ENCODE data around the gene SFXN3. TPM values are rescaled to one million over a fixed set of nuclear protein-coding genes. Genes with fewer than 3 reads are reported as not detected.

SFXN3 gene
- total and polyA plus RNA-seq, 2 of the 13 experiments (the other 11 are each of a cell fraction or from before 2014, with no cell fraction given), result 16.8 to 71.5 TPM

DNA sequence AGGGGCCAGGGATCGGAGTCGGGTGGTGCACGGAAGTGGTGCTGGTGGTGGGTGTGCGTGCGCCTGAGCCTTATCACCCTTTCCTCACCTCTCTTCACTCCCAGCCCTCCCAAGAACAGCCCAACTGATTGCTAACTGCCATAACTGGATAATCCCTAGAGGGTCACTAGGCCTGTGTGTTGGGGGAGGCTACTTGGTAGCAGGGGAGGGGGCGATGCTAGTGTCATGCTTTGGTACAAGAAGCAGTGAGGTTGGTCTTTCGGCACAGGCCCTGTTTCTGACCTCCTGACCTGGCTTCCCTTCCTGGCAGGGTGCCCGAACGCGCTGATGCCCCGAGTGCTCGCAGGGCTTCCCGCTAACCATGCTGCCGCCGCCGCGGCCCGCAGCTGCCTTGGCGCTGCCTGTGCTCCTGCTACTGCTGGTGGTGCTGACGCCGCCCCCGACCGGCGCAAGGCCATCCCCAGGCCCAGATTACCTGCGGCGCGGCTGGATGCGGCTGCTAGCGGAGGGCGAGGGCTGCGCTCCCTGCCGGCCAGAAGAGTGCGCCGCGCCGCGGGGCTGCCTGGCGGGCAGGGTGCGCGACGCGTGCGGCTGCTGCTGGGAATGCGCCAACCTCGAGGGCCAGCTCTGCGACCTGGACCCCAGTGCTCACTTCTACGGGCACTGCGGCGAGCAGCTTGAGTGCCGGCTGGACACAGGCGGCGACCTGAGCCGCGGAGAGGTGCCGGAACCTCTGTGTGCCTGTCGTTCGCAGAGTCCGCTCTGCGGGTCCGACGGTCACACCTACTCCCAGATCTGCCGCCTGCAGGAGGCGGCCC, 31.4 kb downstream of the SFXN3 start (continued):
- 0 out of 2 replicates have a peak, but pooled peaks have one; percentile 25 for TF ChIP-seq ZFP36L2 (CRISPR knock-in tag; IDR thresholded peaks at IDR 0.05)
- TF ChIP-seq, protein P1, sequence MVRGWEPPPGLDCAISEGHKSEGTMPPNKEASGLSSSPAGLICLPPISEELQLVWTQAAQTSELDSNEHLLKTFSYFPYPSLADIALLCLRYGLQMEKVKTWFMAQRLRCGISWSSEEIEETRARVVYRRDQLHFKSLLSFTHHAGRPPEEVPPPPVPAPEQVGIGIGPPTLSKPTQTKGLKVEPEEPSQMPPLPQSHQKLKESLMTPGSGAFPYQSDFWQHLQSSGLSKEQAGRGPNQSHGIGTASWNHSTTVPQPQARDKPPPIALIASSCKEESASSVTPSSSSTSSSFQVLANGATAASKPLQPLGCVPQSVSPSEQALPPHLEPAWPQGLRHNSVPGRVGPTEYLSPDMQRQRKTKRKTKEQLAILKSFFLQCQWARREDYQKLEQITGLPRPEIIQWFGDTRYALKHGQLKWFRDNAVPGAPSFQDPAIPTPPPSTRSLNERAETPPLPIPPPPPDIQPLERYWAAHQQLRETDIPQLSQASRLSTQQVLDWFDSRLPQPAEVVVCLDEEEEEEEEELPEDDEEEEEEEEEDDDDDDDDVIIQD (CRISPR knock-in tag; IDR thresholded peaks at IDR 0.05; ENCODE audit: low read depth), result peak; percentile 37; the same call in 1 of the 2 replicates
- peak; percentile 80 for TF ChIP-seq ZBTB7A (CRISPR knock-in tag; IDR thresholded peaks at IDR 0.05)
- TF ChIP-seq ZNF619 (CRISPR knock-in tag; IDR thresholded peaks at IDR 0.05), result no peak
- peak; percentile 61 for TF ChIP-seq HNRNPK (IDR thresholded peaks at IDR 0.05; ENCODE audit: low read depth, low read length, poor library complexity, severe bottlenecking)
- no peak for TF ChIP-seq ZMYM2 (CRISPR knock-in tag; IDR thresholded peaks at IDR 0.05)
- TF ChIP-seq DMTF1 (CRISPR knock-in tag; IDR thresholded peaks at IDR 0.05), result peak; percentile 73; the same call in 1 of the 2 replicates
- TF ChIP-seq ZNF30 (CRISPR knock-in tag; IDR thresholded peaks at IDR 0.05), result no peak
- no peak for TF ChIP-seq NFIC (IDR thresholded peaks at IDR 0.05; ENCODE audit: low read length)
- TF ChIP-seq PCBP2 (optimal IDR thresholded peaks at IDR 0.05; ENCODE audit: low read depth, low read length, poor library complexity, severe bottlenecking), result no peak
- TF ChIP-seq ZNF646 (CRISPR knock-in tag; IDR thresholded peaks at IDR 0.05), result no peak
- no peak for TF ChIP-seq SYNCRIP (IDR thresholded peaks at IDR 0.05; ENCODE audit: insufficient read depth, low read depth, low read length)
- TF ChIP-seq KDM5A (IDR thresholded peaks at IDR 0.05; ENCODE audit: borderline replicate concordance, low read length), result no peak
- no peak; the same call in 1 of the 2 replicates for TF ChIP-seq HINFP (CRISPR knock-in tag; IDR thresholded peaks at IDR 0.05; ENCODE audit: low read depth)
- TF ChIP-seq ZNF749 (CRISPR knock-in tag; IDR thresholded peaks at IDR 0.05; ENCODE audit: borderline replicate concordance), result peak; percentile 95; the same call in 1 of the 2 replicates
- peak; percentile 91 for TF ChIP-seq ZNF777 (CRISPR knock-in tag; IDR thresholded peaks at IDR 0.05)
- peak; percentile 70; the same call in 1 of the 2 replicates for TF ChIP-seq SMAD3 (CRISPR knock-in tag; IDR thresholded peaks at IDR 0.05)
